ENCODE measurements around the gene C10orf88. TPM values are rescaled to one million over a fixed set of nuclear protein-coding genes. Genes with fewer than 3 reads are reported as not detected.

C10orf88 gene
- total and polyA plus RNA-seq, 2 of the 13 experiments (the other 11 are each of a cell fraction or from before 2014, with no cell fraction given), result 4.6 to 11.8 TPM

DNA sequence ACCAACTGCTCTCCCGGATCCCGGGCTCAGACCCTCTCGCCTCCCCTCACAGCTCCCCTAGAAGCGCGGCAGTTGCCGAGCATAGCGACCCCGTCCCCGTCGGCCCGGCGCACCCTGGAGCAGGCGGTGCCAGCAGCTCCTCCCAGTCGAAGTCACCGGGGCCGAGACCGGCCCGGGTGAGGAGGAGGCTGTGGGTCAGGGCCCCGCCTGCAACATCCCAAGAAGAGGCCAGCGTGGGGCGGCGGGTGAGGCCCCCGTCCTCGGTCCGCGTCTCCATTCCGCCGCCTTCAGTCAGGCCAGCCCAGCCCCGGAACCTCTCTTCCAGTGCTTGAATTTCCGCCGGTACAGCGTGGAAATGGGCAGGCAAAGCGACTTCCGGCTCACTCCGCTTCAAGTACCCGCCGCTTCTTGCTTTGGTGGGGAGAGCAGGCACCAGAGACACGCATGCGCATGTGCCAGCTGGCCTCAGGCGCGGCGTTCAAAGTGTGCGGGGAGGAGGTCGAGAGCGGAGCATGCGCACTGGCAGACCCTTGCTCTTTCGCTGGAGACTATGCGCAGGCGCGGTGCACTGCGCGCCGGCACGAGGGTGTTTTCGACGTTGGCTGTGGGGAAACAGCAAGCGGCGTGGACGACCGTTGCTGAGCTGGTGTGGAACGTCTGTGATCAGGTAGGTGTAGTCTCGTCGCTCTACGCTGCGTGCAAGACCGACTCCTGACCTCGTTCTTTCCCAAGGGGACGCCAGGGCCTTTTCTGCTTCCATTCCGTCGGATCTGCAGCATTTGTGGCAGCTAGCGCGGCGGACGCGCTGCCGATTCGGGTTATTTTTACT is at the start of gene C10orf88 (continued):
- TF ChIP-seq, protein P1, sequence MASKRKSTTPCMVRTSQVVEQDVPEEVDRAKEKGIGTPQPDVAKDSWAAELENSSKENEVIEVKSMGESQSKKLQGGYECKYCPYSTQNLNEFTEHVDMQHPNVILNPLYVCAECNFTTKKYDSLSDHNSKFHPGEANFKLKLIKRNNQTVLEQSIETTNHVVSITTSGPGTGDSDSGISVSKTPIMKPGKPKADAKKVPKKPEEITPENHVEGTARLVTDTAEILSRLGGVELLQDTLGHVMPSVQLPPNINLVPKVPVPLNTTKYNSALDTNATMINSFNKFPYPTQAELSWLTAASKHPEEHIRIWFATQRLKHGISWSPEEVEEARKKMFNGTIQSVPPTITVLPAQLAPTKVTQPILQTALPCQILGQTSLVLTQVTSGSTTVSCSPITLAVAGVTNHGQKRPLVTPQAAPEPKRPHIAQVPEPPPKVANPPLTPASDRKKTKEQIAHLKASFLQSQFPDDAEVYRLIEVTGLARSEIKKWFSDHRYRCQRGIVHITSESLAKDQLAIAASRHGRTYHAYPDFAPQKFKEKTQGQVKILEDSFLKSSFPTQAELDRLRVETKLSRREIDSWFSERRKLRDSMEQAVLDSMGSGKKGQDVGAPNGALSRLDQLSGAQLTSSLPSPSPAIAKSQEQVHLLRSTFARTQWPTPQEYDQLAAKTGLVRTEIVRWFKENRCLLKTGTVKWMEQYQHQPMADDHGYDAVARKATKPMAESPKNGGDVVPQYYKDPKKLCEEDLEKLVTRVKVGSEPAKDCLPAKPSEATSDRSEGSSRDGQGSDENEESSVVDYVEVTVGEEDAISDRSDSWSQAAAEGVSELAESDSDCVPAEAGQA (IDR thresholded peaks at IDR 0.05; ENCODE audit: low read depth), result peak; percentile 85
- TF ChIP-seq, protein P1 (CRISPR knock-in tag; IDR thresholded peaks at IDR 0.05; ENCODE audit: borderline replicate concordance), result no peak
- TF ChIP-seq PHF5A (CRISPR knock-in tag; IDR thresholded peaks at IDR 0.05; ENCODE audit: low read depth, unreplicated experiment) (peak; percentile 26), ZNF276 (CRISPR knock-in tag; IDR thresholded peaks at IDR 0.05; ENCODE audit: low read depth) (0 out of 2 replicates have a peak, but pooled peaks have one; percentile 33), MEIS1 (CRISPR knock-in tag; IDR thresholded peaks at IDR 0.05; ENCODE audit: borderline replicate concordance) (peak; percentile 91), ZC3H13 (CRISPR knock-in tag; IDR thresholded peaks at IDR 0.05) (peak; percentile 70; the same call in 1 of the 2 replicates), MLX (CRISPR knock-in tag; IDR thresholded peaks at IDR 0.05) (0 out of 2 replicates have a peak, but pooled peaks have one; percentile 17), HNRNPH1 (optimal IDR thresholded peaks at IDR 0.05; ENCODE audit: low read depth, low read length) (peak; percentile 66), EZH2 (conservative IDR thresholded peaks at IDR 0.05; ENCODE audit: low read depth, low read length) (no peak), KDM2A (CRISPR knock-in tag; IDR thresholded peaks at IDR 0.05; ENCODE audit: borderline replicate concordance, low read depth) (peak; percentile 97), ASH2L (IDR thresholded peaks at IDR 0.05; ENCODE audit: insufficient read length, low read depth, low read length) (peak; percentile 95)
- TF ChIP-seq, protein P2, sequence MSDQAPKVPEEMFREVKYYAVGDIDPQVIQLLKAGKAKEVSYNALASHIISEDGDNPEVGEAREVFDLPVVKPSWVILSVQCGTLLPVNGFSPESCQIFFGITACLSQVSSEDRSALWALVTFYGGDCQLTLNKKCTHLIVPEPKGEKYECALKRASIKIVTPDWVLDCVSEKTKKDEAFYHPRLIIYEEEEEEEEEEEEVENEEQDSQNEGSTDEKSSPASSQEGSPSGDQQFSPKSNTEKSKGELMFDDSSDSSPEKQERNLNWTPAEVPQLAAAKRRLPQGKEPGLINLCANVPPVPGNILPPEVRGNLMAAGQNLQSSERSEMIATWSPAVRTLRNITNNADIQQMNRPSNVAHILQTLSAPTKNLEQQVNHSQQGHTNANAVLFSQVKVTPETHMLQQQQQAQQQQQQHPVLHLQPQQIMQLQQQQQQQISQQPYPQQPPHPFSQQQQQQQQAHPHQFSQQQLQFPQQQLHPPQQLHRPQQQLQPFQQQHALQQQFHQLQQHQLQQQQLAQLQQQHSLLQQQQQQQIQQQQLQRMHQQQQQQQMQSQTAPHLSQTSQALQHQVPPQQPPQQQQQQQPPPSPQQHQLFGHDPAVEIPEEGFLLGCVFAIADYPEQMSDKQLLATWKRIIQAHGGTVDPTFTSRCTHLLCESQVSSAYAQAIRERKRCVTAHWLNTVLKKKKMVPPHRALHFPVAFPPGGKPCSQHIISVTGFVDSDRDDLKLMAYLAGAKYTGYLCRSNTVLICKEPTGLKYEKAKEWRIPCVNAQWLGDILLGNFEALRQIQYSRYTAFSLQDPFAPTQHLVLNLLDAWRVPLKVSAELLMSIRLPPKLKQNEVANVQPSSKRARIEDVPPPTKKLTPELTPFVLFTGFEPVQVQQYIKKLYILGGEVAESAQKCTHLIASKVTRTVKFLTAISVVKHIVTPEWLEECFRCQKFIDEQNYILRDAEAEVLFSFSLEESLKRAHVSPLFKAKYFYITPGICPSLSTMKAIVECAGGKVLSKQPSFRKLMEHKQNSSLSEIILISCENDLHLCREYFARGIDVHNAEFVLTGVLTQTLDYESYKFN (CRISPR knock-in tag; conservative IDR thresholded peaks at IDR 0.05), result peak; percentile 66

Measured in HepG2 (cell line).